Glutamatergic neuron (in vitro differentiated cells): ENCODE measurements around the gene EMID1. TPM values are rescaled to one million over a fixed set of nuclear protein-coding genes. Genes with fewer than 3 reads are reported as not detected.
"Not testable (repeated sequence)": the region's sequence is repeated elsewhere in the genome, so short reads cannot be mapped to it uniquely, and the experiment has no call there.

Experiments used
- DNase-seq: peaks from one replicate; pipeline ENCODE4 v3.0.0; 2022
- H3K27ac Mint-ChIP-seq: one replicate; pipeline ENCODE4 v1.8.0; 2020; ENCODE audit warnings: mild to moderate bottlenecking, mixed read lengths, inconsistent platforms; ENCODE audit not compliant: unreplicated experiment
- H3K27me3 Mint-ChIP-seq: one replicate; pipeline ENCODE4 v1.8.0; 2020; ENCODE audit warnings: mild to moderate bottlenecking, moderate library complexity, mixed read lengths, inconsistent platforms; ENCODE audit not compliant: unreplicated experiment
- H3K36me3 Mint-ChIP-seq: one replicate; pipeline ENCODE4 v1.8.0; 2020; ENCODE audit warnings: mild to moderate bottlenecking, mixed read lengths, inconsistent platforms; ENCODE audit not compliant: unreplicated experiment
- H3K4me1 Mint-ChIP-seq: one replicate; pipeline ENCODE4 v1.8.0; 2020; ENCODE audit warnings: mild to moderate bottlenecking, low read depth, mixed read lengths, inconsistent platforms; ENCODE audit not compliant: unreplicated experiment
- H3K4me3 Mint-ChIP-seq: one replicate; pipeline ENCODE4 v1.8.0; 2020; ENCODE audit warnings: mild to moderate bottlenecking, mixed read lengths, inconsistent platforms; ENCODE audit not compliant: unreplicated experiment
- H3K9me3 Mint-ChIP-seq: one replicate; pipeline ENCODE4 v1.8.0; 2020; ENCODE audit warnings: mild to moderate bottlenecking, moderate library complexity, mixed read lengths, inconsistent platforms; ENCODE audit not compliant: unreplicated experiment
- CTCF ChIP-seq: fragments of 200-600 bp; sonication (generic); IDR thresholded peaks from one replicate; pipeline ENCODE4 v1.5.0; 2021; ENCODE audit not compliant: partially characterized antibody, unreplicated experiment
- total RNA-seq: library from RNA; stranded (reverse); fragmentation: NEBNext Ultra II Directional; extraction: Animal tissue kit (Norgen Biotek cat#: 25700); gene quantifications from one replicate; pipeline ENCODE4 v1.2.1, GENCODE V29; 2021; ENCODE audit not compliant: unreplicated experiment

The EMID1 gene
- total RNA-seq, 1 donor from 2014 or later = 0.76 TPM

GRCh38 chr22:29231971-29232959, 26.6 kb downstream of the EMID1 start:
- no peaks in the 10 kb centered on the region for H3K4me1 Mint-ChIP-seq
- H3K27me3 Mint-ChIP-seq = peaks cover 6% of the 10 kb centered on the region
- H3K4me3 Mint-ChIP-seq = no peak overlapping the region
- DNase-seq = peak; percentile 9
- TF ChIP-seq CTCF = no peak
- peaks cover 5% of the 10 kb centered on the region for H3K36me3 Mint-ChIP-seq
- peaks cover 2% of the 10 kb centered on the region for H3K9me3 Mint-ChIP-seq
- no peak overlapping the region for H3K27ac Mint-ChIP-seq

GRCh38 chr22:29233277-29233877, 27.7 kb downstream of the EMID1 start:
- Mint-ChIP-seq H3K27me3 (peaks cover 6% of the 10 kb centered on the region), H3K27ac (no peak overlapping the region), H3K9me3 (peaks cover 2% of the 10 kb centered on the region), H3K4me1 (no peaks in the 10 kb centered on the region), H3K36me3 (peaks cover 5% of the 10 kb centered on the region), H3K4me3 (no peak overlapping the region)
- peak; percentile 1 for DNase-seq
- no peak for TF ChIP-seq CTCF

- not testable (repeated sequence) for H3K27me3 Mint-ChIP-seq, H3K27ac Mint-ChIP-seq, H3K4me3 Mint-ChIP-seq, H3K4me1 Mint-ChIP-seq, H3K9me3 Mint-ChIP-seq
- peaks cover 13% of the 10 kb centered on the region for H3K36me3 Mint-ChIP-seq
- peak; percentile 2 for DNase-seq
Observed at GRCh38 chr22:29240481-29240880, 34.8 kb downstream of the EMID1 start.

- H3K4me3 Mint-ChIP-seq = no peak overlapping the region
- H3K9me3 Mint-ChIP-seq = peaks cover 6% of the 10 kb centered on the region
- no peaks in the 10 kb centered on the region for H3K27me3 Mint-ChIP-seq
- H3K27ac Mint-ChIP-seq = no peak overlapping the region
- no peaks in the 10 kb centered on the region for H3K4me1 Mint-ChIP-seq
- H3K36me3 Mint-ChIP-seq = peaks cover 11% of the 10 kb centered on the region
- no peak for DNase-seq
- TF ChIP-seq CTCF = no peak
Observed at GRCh38 chr22:29243874-29244446, 38.3 kb downstream of the EMID1 start.

- peaks cover 6% of the 10 kb centered on the region for H3K9me3 Mint-ChIP-seq
- TF ChIP-seq CTCF = no peak
- H3K4me3 Mint-ChIP-seq = no peak overlapping the region
- H3K4me1 Mint-ChIP-seq = no peaks in the 10 kb centered on the region
- H3K36me3 Mint-ChIP-seq = peaks cover 5% of the 10 kb centered on the region
- H3K27ac Mint-ChIP-seq = no peak overlapping the region
- peak; percentile 1 for DNase-seq
- no peaks in the 10 kb centered on the region for H3K27me3 Mint-ChIP-seq
Observed at GRCh38 chr22:29244785-29245625, 39.3 kb downstream of the EMID1 start.
